Astrocyte (in vitro differentiated cells and primary cell): Measurements from ENCODE around the gene DENND1B. TPM values are rescaled to one million over a fixed set of nuclear protein-coding genes. Genes with fewer than 3 reads are reported as not detected.

Experiments
- DNase-seq: peaks from one replicate; pipeline ENCODE4 v3.0.0-alpha.2; 2010; ENCODE audit warnings: low read depth
- FAIRE-seq: peaks from 2 replicates; lab custom pipeline; 2011; peaks lifted over from hg19 to GRCh38; lab: Jason Lieb, UNC
- H2AFZ ChIP-seq: 2 replicates; pipeline ENCODE4 v1.6.0; 2012; ENCODE audit warnings: low read depth, low read length, inconsistent platforms
- H3K27ac ChIP-seq: 2 replicates; pipeline ENCODE4 v1.5.1; 2011; ENCODE audit warnings: low read depth, low read length, inconsistent platforms
- H3K27me3 ChIP-seq: 2 replicates; pipeline ENCODE4 v1.6.0; 2011; ENCODE audit warnings: low read length, inconsistent platforms; ENCODE audit not compliant: insufficient read depth
- H3K36me3 ChIP-seq: 2 replicates; pipeline ENCODE4 v1.5.1; 2011; ENCODE audit warnings: low read length, inconsistent platforms; ENCODE audit not compliant: insufficient read depth
- H3K4me1 ChIP-seq: 2 replicates; pipeline ENCODE4 v1.5.1; 2011; ENCODE audit warnings: low read length, inconsistent platforms; ENCODE audit not compliant: insufficient read depth
- H3K4me2 ChIP-seq: 2 replicates; pipeline ENCODE4 v1.6.0; 2012; ENCODE audit warnings: low read length, inconsistent platforms
- H3K4me3 ChIP-seq: 2 replicates; pipeline ENCODE4 v1.5.1; 2011; ENCODE audit warnings: low read depth, mild to moderate bottlenecking, low read length, inconsistent platforms; ENCODE audit not compliant: insufficient read depth
- H3K79me2 ChIP-seq: 2 replicates; pipeline ENCODE4 v1.6.0; 2012; ENCODE audit warnings: mild to moderate bottlenecking, low read length, inconsistent platforms; ENCODE audit not compliant: insufficient read depth
- H3K9ac ChIP-seq: 2 replicates; pipeline ENCODE4 v1.6.0; 2012; ENCODE audit warnings: mild to moderate bottlenecking, low read length, inconsistent platforms
- H3K9me3 ChIP-seq: 2 replicates; pipeline ENCODE4 v1.5.1; 2012; ENCODE audit warnings: low read depth, mild to moderate bottlenecking, low read length, inconsistent platforms; ENCODE audit not compliant: insufficient read depth
- H4K20me1 ChIP-seq: 2 replicates; pipeline ENCODE4 v1.6.0; 2012; ENCODE audit warnings: low read length, inconsistent platforms; ENCODE audit not compliant: insufficient read depth
- H3K27ac Mint-ChIP-seq: one replicate; pipeline ENCODE4 v1.8.0; 2021; ENCODE audit warnings: mild to moderate bottlenecking, mixed read lengths; ENCODE audit not compliant: unreplicated experiment
- H3K27me3 Mint-ChIP-seq: one replicate; pipeline ENCODE4 v1.8.0; 2021; ENCODE audit warnings: low read depth, mixed read lengths; ENCODE audit not compliant: unreplicated experiment
- H3K36me3 Mint-ChIP-seq: one replicate; pipeline ENCODE4 v1.8.0; 2021; ENCODE audit warnings: low read depth, mixed read lengths; ENCODE audit not compliant: unreplicated experiment
- H3K4me1 Mint-ChIP-seq: one replicate; pipeline ENCODE4 v1.8.0; 2021; ENCODE audit warnings: low read depth, mixed read lengths; ENCODE audit not compliant: unreplicated experiment
- H3K4me3 Mint-ChIP-seq: one replicate; pipeline ENCODE4 v1.8.0; 2021; ENCODE audit warnings: mild to moderate bottlenecking, moderate library complexity, mixed read lengths; ENCODE audit not compliant: unreplicated experiment
- H3K9me3 Mint-ChIP-seq: one replicate; pipeline ENCODE4 v1.8.0; 2021; ENCODE audit warnings: mild to moderate bottlenecking, mixed read lengths; ENCODE audit not compliant: unreplicated experiment
- EZH2 ChIP-seq: IDR thresholded peaks from 2 replicates; pipeline ENCODE4 v1.6.1; 2012; ENCODE audit warnings: mild to moderate bottlenecking, low read length, inconsistent platforms; ENCODE audit not compliant: insufficient read depth
- total RNA-seq: library from RNA; stranded (reverse); gene quantifications from 2 replicates; pipeline ENCODE4 v1.2.1, GENCODE V29; 2021
- TF ChIP-seq, protein P1 (sequence below): IDR thresholded peaks from 2 replicates; pipeline ENCODE4 v1.5.1; 2011; ENCODE audit warnings: low read depth, mild to moderate bottlenecking, inconsistent platforms, low read length, moderate library complexity; ENCODE audit not compliant: insufficient read depth

Gene DENND1B
- total RNA-seq, 1 donor from 2014 or later: 9.6 TPM

DNA sequence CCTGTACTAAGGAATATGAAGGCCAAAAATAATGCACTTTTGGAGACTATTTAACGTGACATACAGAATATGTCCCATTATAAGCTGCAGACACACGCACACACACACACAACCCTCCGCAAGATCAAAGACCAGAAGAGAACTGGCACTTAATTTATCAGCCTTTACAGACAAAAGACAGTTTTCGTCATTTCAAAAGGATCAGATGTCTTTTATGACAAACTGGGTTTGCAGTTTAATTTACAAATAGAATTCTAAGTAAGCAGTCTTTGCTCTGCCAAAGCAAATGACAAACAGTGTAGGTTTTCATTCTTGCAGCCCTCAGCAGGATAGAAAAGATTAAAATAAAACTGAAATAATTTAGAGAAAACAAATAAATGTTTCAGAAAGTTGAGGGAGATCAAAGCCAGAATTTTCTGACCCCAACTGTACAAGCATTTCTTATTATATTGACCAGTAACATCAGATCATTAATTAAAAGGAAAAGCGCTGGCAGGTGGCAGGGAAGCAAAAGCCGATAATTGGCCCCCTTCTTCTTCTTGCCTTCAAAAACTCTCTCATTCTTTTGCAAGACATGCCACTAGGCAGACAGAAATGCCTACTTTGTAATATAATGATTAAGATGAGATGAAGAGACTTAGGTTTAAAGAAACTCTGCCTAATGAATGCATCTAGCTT is 169.0 kb downstream of the DENND1B start:
- Mint-ChIP-seq H3K4me1 (no peaks in the 10 kb centered on the region), H3K9me3 (no peaks in the 10 kb centered on the region)

DNA sequence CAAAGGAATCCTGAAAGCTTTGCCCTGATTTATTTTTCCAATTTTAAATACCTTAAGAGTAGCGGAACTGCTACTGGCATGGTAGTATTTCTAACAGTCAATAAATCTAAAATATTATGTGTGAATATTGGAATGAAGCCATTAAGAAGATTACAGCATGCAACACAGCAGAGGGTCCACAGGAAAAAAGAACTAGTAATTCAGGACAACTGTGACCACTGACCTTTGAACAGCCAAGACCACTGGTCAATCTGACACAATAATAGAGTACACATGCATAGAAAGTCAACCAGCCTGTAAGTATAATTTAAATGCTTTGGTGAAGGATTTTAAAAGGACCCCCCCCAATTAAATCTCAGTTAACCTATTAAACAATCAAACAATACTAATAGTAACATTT is 171.0 kb downstream of the DENND1B start:
- no peaks in the 10 kb centered on the region for H3K4me1 Mint-ChIP-seq
- no peak overlapping the region for H3K27ac ChIP-seq
- no peak for FAIRE-seq

More for the DNA sequence above, 169.0 kb downstream of the DENND1B start:
- Mint-ChIP-seq H3K36me3 (no peaks in the 10 kb centered on the region), H3K27ac (no peak overlapping the region), H3K27me3 (no peaks in the 10 kb centered on the region), H3K4me3 (no peak overlapping the region)
- no peak overlapping the region for H3K4me2 ChIP-seq
- no peaks in the 10 kb centered on the region for H3K79me2 ChIP-seq
- no peak for DNase-seq
- no peak for FAIRE-seq
- no peak overlapping the region for H3K27ac ChIP-seq
- H3K4me3 ChIP-seq: no peak overlapping the region
- no peaks in the 10 kb centered on the region for H4K20me1 ChIP-seq
- no peaks in the 10 kb centered on the region for H3K27me3 ChIP-seq
- no peaks in the 10 kb centered on the region for H3K9me3 ChIP-seq
- H3K4me1 ChIP-seq: no peaks in the 10 kb centered on the region
- no peak overlapping the region for H2AFZ ChIP-seq
- H3K9ac ChIP-seq: no peak overlapping the region
- TF ChIP-seq, protein P1, sequence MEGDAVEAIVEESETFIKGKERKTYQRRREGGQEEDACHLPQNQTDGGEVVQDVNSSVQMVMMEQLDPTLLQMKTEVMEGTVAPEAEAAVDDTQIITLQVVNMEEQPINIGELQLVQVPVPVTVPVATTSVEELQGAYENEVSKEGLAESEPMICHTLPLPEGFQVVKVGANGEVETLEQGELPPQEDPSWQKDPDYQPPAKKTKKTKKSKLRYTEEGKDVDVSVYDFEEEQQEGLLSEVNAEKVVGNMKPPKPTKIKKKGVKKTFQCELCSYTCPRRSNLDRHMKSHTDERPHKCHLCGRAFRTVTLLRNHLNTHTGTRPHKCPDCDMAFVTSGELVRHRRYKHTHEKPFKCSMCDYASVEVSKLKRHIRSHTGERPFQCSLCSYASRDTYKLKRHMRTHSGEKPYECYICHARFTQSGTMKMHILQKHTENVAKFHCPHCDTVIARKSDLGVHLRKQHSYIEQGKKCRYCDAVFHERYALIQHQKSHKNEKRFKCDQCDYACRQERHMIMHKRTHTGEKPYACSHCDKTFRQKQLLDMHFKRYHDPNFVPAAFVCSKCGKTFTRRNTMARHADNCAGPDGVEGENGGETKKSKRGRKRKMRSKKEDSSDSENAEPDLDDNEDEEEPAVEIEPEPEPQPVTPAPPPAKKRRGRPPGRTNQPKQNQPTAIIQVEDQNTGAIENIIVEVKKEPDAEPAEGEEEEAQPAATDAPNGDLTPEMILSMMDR: no peak
- TF ChIP-seq EZH2: no peak
- H3K36me3 ChIP-seq: no peaks in the 10 kb centered on the region

DNA sequence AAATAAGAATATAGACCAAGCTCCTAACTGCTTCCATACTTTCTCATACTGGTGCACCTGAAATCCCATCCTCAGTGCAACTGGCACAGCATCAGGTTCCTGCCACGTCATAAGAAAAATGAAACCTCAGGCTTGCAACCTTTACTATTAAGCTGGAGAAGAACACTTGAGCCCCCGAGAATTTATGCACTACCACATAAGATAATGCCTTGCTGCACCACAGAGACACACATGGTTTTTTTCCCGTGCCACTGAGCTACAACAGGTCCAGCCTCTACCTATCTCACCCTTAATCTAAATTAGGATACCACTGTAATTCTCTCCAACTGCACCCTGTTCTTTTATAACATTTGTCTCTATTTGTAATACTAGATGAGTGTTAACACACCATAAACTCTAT is 174.5 kb downstream of the DENND1B start:
- Histone ChIP-seq H3K4me3 (no peak overlapping the region), H4K20me1 (no peaks in the 10 kb centered on the region), H3K79me2 (no peaks in the 10 kb centered on the region), H3K27ac (no peak overlapping the region), H3K9ac (no peak overlapping the region), H3K36me3 (no peaks in the 10 kb centered on the region), H3K27me3 (no peaks in the 10 kb centered on the region), H2AFZ (no peak overlapping the region), H3K4me1 (no peaks in the 10 kb centered on the region), H3K4me2 (no peak overlapping the region), H3K9me3 (no peaks in the 10 kb centered on the region)
- Mint-ChIP-seq H3K27me3 (no peaks in the 10 kb centered on the region), H3K4me3 (no peak overlapping the region), H3K27ac (no peak overlapping the region), H3K4me1 (no peaks in the 10 kb centered on the region), H3K9me3 (no peaks in the 10 kb centered on the region), H3K36me3 (no peaks in the 10 kb centered on the region)
- DNase-seq: no peak
- no peak for FAIRE-seq
- no peak for TF ChIP-seq EZH2
- TF ChIP-seq, protein P1: no peak

More for the DNA sequence above, 171.0 kb downstream of the DENND1B start:
- H3K27me3 Mint-ChIP-seq: no peaks in the 10 kb centered on the region
- DNase-seq: no peak
- no peak overlapping the region for H3K4me2 ChIP-seq
- no peaks in the 10 kb centered on the region for H3K9me3 ChIP-seq
- H3K36me3 Mint-ChIP-seq: no peaks in the 10 kb centered on the region
- H3K4me1 ChIP-seq: no peaks in the 10 kb centered on the region
- H3K27ac Mint-ChIP-seq: no peak overlapping the region
- no peak overlapping the region for H2AFZ ChIP-seq
- TF ChIP-seq EZH2: no peak
- TF ChIP-seq, protein P1: no peak
- H3K79me2 ChIP-seq: no peaks in the 10 kb centered on the region
- no peaks in the 10 kb centered on the region for H4K20me1 ChIP-seq
- no peak overlapping the region for H3K4me3 Mint-ChIP-seq
- no peaks in the 10 kb centered on the region for H3K9me3 Mint-ChIP-seq
- H3K4me3 ChIP-seq: no peak overlapping the region
- H3K9ac ChIP-seq: no peak overlapping the region
- no peaks in the 10 kb centered on the region for H3K27me3 ChIP-seq
- H3K36me3 ChIP-seq: no peaks in the 10 kb centered on the region
